ENCODE results near the gene MAL. TPM values are rescaled to one million over a fixed set of nuclear protein-coding genes. Genes with fewer than 3 reads are reported as not detected.

Gene MAL
- total RNA-seq, 1 experiment from 2014 or later = 0.22 TPM

DNA sequence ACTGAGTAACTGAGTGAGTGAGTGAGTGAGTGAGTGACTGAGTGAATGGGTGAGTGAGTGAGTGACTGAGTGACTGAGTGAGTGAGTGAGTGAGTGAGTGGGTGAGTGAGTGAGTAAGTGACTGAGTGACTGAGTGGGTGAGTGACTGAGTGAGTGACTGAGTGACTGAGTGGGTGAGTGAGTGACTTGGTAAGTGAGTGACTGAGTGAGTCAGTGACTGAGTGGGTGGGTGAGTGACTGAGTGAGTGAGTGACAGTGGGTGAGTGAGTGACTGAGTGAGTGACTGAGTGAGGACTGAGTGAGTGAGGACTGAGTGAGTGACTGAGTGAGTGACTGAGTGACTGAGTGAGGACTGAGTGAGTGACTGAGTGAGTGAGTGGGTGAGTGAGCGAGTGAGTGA is 13.9 kb downstream of the MAL start:
- no peak for TF ChIP-seq ZBTB21 (CRISPR knock-in tag; IDR thresholded peaks at IDR 0.05; ENCODE audit: borderline replicate concordance)
- TF ChIP-seq, protein P1, sequence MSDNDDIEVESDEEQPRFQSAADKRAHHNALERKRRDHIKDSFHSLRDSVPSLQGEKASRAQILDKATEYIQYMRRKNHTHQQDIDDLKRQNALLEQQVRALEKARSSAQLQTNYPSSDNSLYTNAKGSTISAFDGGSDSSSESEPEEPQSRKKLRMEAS (CRISPR knock-in tag; IDR thresholded peaks at IDR 0.05) = no peak
- no peak for TF ChIP-seq NR2C2 (CRISPR knock-in tag; IDR thresholded peaks at IDR 0.05)
- TF ChIP-seq EMX1 (CRISPR knock-in tag; IDR thresholded peaks at IDR 0.05) = no peak
- TF ChIP-seq GRHL2 (CRISPR knock-in tag; IDR thresholded peaks at IDR 0.05; ENCODE audit: insufficient replicate concordance, severe bottlenecking) = no peak
- ChIA-PET POLR2A (interaction anchor here (0.9 kb wide), 1 partner anchor 41 kb away, joined by 3 read pairs; no protein-coding TSS in a partner anchor), CTCF (interaction anchor here (1.7 to 7.7 kb wide), 3 partner anchors 14 to 53 kb away, joined by 8 to 70 read pairs (median 19); partner anchors contain the start of gene MAL)
- H3K4me3 Mint-ChIP-seq = no peak overlapping the region
- H3K9me3 Mint-ChIP-seq = peaks cover 33% of the 10 kb centered on the region
- H3K4me1 Mint-ChIP-seq = 0 out of 2 replicates have a peak, but pooled peaks cover 6% of the 10 kb centered on the region
- H3K27me3 Mint-ChIP-seq (ENCODE audit: low read depth) = peaks cover 9% of the 10 kb centered on the region
- ATAC-seq = no peak
- H3K36me3 Mint-ChIP-seq = 0 out of 2 replicates have a peak, but pooled peaks cover 2% of the 10 kb centered on the region
- DNase-seq (ENCODE audit: low spot score) = no peak
- no peak overlapping the region; the same call in 1 of the 2 replicates for H3K27ac Mint-ChIP-seq

DNA sequence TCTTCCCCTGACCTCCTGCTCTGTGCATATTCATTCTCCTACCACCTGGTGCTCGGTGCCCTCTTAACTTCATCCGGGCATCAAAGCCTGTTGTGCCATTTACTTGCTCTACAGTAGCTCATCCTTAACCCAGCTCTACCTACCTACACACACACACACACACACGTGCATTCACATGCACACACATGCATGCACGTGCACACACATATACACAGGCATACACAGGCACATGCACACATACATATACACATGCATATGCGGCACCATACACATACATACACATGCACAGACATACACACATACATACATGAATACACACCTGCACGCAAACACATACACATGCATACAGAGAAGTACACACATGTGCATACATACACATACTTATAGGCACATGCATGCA is 14.5 kb downstream of the MAL start:
- TF ChIP-seq, protein P2, sequence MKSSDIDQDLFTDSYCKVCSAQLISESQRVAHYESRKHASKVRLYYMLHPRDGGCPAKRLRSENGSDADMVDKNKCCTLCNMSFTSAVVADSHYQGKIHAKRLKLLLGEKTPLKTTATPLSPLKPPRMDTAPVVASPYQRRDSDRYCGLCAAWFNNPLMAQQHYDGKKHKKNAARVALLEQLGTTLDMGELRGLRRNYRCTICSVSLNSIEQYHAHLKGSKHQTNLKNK (CRISPR knock-in tag; IDR thresholded peaks at IDR 0.05) = no peak
- TF ChIP-seq OVOL2 (CRISPR knock-in tag; IDR thresholded peaks at IDR 0.05; ENCODE audit: borderline replicate concordance) (no peak), RELA (CRISPR knock-in tag; IDR thresholded peaks at IDR 0.05; ENCODE audit: borderline replicate concordance) (no peak), NFYB (CRISPR knock-in tag; conservative IDR thresholded peaks at IDR 0.05; ENCODE audit: low read depth) (no peak)
- TF ChIP-seq, protein P3, sequence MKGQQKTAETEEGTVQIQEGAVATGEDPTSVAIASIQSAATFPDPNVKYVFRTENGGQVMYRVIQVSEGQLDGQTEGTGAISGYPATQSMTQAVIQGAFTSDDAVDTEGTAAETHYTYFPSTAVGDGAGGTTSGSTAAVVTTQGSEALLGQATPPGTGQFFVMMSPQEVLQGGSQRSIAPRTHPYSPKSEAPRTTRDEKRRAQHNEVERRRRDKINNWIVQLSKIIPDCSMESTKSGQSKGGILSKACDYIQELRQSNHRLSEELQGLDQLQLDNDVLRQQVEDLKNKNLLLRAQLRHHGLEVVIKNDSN (CRISPR knock-in tag; IDR thresholded peaks at IDR 0.05) = no peak
- H3K27ac Mint-ChIP-seq = no peak overlapping the region
- H3K36me3 Mint-ChIP-seq = 0 out of 2 replicates have a peak, but pooled peaks cover 2% of the 10 kb centered on the region
- CTCF ChIA-PET = interaction anchor here (0.5 to 7.7 kb wide), 6 partner anchors 14 to 130 kb away, joined by 3 to 70 read pairs (median 7); partner anchors contain the start of gene MAL
- H3K27me3 Mint-ChIP-seq (ENCODE audit: low read depth) = peaks cover 9% of the 10 kb centered on the region
- no peak overlapping the region for H3K4me3 Mint-ChIP-seq
- H3K9me3 Mint-ChIP-seq = peaks cover 33% of the 10 kb centered on the region
- DNase-seq (ENCODE audit: low spot score) (no peak), ATAC-seq (no peak)
- POLR2A ChIA-PET = interaction anchor here (0.9 kb wide), 1 partner anchor 41 kb away, joined by 3 read pairs; no protein-coding TSS in a partner anchor
- 0 out of 2 replicates have a peak, but pooled peaks cover 6% of the 10 kb centered on the region for H3K4me1 Mint-ChIP-seq

DNA sequence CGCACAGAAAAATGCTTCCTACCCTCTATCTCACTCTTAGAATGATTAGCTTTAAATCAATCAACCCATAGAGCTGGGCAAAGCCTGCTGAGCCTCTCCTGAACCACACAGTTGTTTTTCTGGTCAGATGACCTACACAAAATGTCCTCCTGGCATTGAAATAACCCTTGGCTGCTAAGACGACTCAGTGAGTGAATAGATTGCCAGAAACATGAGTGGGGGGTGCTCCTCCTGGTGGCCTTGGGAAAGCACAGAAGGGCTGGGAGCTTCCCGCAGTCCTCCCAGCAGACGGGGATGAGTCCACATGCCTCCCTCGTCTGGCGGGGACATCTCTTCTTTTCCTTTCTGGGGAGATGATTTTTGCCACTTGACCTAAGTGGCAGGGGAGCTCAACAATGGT is 14.9 kb downstream of the MAL start:
- DNase-seq (ENCODE audit: low spot score) (no peak), ATAC-seq (no peak)
- 0 out of 2 replicates have a peak, but pooled peaks cover 6% of the 10 kb centered on the region for H3K4me1 Mint-ChIP-seq
- ChIA-PET CTCF (interaction anchor here (0.5 to 7.7 kb wide), 7 partner anchors 13 to 131 kb away, joined by 3 to 70 read pairs (median 6); partner anchors contain the start of gene MAL), POLR2A (interaction anchor here (0.9 kb wide), 1 partner anchor 40 kb away, joined by 3 read pairs; no protein-coding TSS in a partner anchor)
- peaks cover 9% of the 10 kb centered on the region for H3K27me3 Mint-ChIP-seq (ENCODE audit: low read depth)
- no peak overlapping the region for H3K27ac Mint-ChIP-seq
- 0 out of 2 replicates have a peak, but pooled peaks cover 2% of the 10 kb centered on the region for H3K36me3 Mint-ChIP-seq
- H3K9me3 Mint-ChIP-seq = peaks cover 33% of the 10 kb centered on the region
- no peak overlapping the region for H3K4me3 Mint-ChIP-seq
- TF ChIP-seq TP53 (CRISPR knock-in tag; IDR thresholded peaks at IDR 0.05) (no peak), FOXP1 (CRISPR knock-in tag; IDR thresholded peaks at IDR 0.05; ENCODE audit: borderline replicate concordance) (no peak), KAT7 (CRISPR knock-in tag; IDR thresholded peaks at IDR 0.05; ENCODE audit: borderline replicate concordance) (no peak), CREB1 (CRISPR knock-in tag; IDR thresholded peaks at IDR 0.05) (no peak), ZNF317 (CRISPR knock-in tag; IDR thresholded peaks at IDR 0.05; ENCODE audit: borderline replicate concordance, low read depth) (no peak), SMAD4 (CRISPR knock-in tag; IDR thresholded peaks at IDR 0.05) (no peak), NFE2L1 (CRISPR knock-in tag; IDR thresholded peaks at IDR 0.05) (no peak), FOXJ3 (CRISPR knock-in tag; IDR thresholded peaks at IDR 0.05; ENCODE audit: borderline replicate concordance) (no peak), ZNF263 (CRISPR knock-in tag; IDR thresholded peaks at IDR 0.05; ENCODE audit: low read depth) (no peak; the same call in 1 of the 2 replicates), SMAD3 (CRISPR knock-in tag; IDR thresholded peaks at IDR 0.05; ENCODE audit: borderline replicate concordance) (no peak), ZNF416 (CRISPR knock-in tag; IDR thresholded peaks at IDR 0.05) (no peak), EMX1 (CRISPR knock-in tag; IDR thresholded peaks at IDR 0.05) (no peak), TEAD4 (CRISPR knock-in tag; IDR thresholded peaks at IDR 0.05) (no peak)
- TF ChIP-seq, protein P4, sequence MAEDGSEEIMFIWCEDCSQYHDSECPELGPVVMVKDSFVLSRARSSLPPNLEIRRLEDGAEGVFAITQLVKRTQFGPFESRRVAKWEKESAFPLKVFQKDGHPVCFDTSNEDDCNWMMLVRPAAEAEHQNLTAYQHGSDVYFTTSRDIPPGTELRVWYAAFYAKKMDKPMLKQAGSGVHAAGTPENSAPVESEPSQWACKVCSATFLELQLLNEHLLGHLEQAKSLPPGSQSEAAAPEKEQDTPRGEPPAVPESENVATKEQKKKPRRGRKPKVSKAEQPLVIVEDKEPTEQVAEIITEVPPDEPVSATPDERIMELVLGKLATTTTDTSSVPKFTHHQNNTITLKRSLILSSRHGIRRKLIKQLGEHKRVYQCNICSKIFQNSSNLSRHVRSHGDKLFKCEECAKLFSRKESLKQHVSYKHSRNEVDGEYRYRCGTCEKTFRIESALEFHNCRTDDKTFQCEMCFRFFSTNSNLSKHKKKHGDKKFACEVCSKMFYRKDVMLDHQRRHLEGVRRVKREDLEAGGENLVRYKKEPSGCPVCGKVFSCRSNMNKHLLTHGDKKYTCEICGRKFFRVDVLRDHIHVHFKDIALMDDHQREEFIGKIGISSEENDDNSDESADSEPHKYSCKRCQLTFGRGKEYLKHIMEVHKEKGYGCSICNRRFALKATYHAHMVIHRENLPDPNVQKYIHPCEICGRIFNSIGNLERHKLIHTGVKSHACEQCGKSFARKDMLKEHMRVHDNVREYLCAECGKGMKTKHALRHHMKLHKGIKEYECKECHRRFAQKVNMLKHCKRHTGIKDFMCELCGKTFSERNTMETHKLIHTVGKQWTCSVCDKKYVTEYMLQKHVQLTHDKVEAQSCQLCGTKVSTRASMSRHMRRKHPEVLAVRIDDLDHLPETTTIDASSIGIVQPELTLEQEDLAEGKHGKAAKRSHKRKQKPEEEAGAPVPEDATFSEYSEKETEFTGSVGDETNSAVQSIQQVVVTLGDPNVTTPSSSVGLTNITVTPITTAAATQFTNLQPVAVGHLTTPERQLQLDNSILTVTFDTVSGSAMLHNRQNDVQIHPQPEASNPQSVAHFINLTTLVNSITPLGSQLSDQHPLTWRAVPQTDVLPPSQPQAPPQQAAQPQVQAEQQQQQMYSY (CRISPR knock-in tag; IDR thresholded peaks at IDR 0.05) = no peak
- TF ChIP-seq, protein P5, sequence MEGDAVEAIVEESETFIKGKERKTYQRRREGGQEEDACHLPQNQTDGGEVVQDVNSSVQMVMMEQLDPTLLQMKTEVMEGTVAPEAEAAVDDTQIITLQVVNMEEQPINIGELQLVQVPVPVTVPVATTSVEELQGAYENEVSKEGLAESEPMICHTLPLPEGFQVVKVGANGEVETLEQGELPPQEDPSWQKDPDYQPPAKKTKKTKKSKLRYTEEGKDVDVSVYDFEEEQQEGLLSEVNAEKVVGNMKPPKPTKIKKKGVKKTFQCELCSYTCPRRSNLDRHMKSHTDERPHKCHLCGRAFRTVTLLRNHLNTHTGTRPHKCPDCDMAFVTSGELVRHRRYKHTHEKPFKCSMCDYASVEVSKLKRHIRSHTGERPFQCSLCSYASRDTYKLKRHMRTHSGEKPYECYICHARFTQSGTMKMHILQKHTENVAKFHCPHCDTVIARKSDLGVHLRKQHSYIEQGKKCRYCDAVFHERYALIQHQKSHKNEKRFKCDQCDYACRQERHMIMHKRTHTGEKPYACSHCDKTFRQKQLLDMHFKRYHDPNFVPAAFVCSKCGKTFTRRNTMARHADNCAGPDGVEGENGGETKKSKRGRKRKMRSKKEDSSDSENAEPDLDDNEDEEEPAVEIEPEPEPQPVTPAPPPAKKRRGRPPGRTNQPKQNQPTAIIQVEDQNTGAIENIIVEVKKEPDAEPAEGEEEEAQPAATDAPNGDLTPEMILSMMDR (IDR thresholded peaks at IDR 0.05) = no peak
